Peyer's patch (tissue), 4 donors: ENCODE measurements around the gene JDP2.

Experiments
- CTCF ChIP-seq, 6 experiments: fragments of 450-650 bp in 4 of 6; fragments of 200-600 bp in 2 of 6; sonication (generic) in 1 of 6; IDR thresholded peaks; one replicate each; pipeline ENCODE4 v1.5.1; 2017 to 2019; ENCODE audit warnings: antibody characterized with exemption in 6 of 6, mild to moderate bottlenecking in 3 of 6, moderate library complexity in 1 of 6
- POLR2A ChIP-seq, 2 donors: fragments of 450-650 bp; IDR thresholded peaks; one replicate each; pipeline ENCODE4 v1.5.1; 2017; ENCODE audit warnings: antibody characterized with exemption in 2 of 2, mild to moderate bottlenecking in 2 of 2, moderate library complexity in 2 of 2

- TF ChIP-seq CTCF (IDR thresholded peaks at IDR 0.05) (no peak), POLR2A (IDR thresholded peaks at IDR 0.05) (no peak)
These were observed 16.6 kb upstream of the JDP2 start for GRCh38 chr14:75411214-75411540.
